K562 (cell line): ENCODE measurements around the gene CDC123.

Experiments used
- ATF2 ChIP-seq: sonication (generic); formaldehyde crosslinking; IDR thresholded peaks from 2 replicates; pipeline ENCODE4 v1.8.1; 2022; ENCODE audit warnings: missing genetic modification reagents
- ATF4 ChIP-seq: fragments of 450-650 bp; formaldehyde crosslinking; IDR thresholded peaks from 2 replicates; pipeline ENCODE4 v1.4.0; 2022; ENCODE audit warnings: mild to moderate bottlenecking, moderate library complexity
- CAMTA2 ChIP-seq: fragments of 250-450 bp; sonication (Bioruptor Pico); conservative IDR thresholded peaks from 2 replicates; pipeline ENCODE4 v1.5.1; 2022
- CTCF ChIP-seq, 3 experiments: IDR thresholded peaks in 2 of 3; conservative IDR thresholded peaks in 1 of 3; 2 replicates each; pipeline ENCODE4 v1.5.1; 2011 to 2012; ENCODE audit warnings: low read length in 3 of 3, mild to moderate bottlenecking in 3 of 3, control low read depth in 2 of 3, improper control_type of control experiment in 1 of 3, inconsistent platforms in 1 of 3, low read depth in 1 of 3, mixed read lengths in 1 of 3, moderate library complexity in 1 of 3; ENCODE audit not compliant: insufficient read depth in 2 of 3
- EP300 ChIP-seq: IDR thresholded peaks from 2 replicates; pipeline ENCODE4 v1.6.1; 2012; ENCODE audit warnings: low read length, improper control_type of control experiment
- ETV5 ChIP-seq: sonication (generic); formaldehyde crosslinking; IDR thresholded peaks from 2 replicates; pipeline ENCODE4 v1.4.0; 2020; ENCODE audit warnings: low read depth, mild to moderate bottlenecking, missing genetic modification reagents
- MBD1 ChIP-seq: fragments of 250-450 bp; sonication (Bioruptor Pico); IDR thresholded peaks from 2 replicates; pipeline ENCODE4 v1.8.0; 2022; ENCODE audit warnings: inconsistent platforms
- MTF1 ChIP-seq: fragments of 250-450 bp; sonication (Bioruptor Pico); IDR thresholded peaks from 2 replicates; pipeline ENCODE4 v1.9.0; 2021; ENCODE audit warnings: moderate library complexity, mild to moderate bottlenecking, inconsistent platforms, borderline replicate concordance
- POLR2A ChIP-seq: fragments of 450-650 bp; conservative IDR thresholded peaks from 2 replicates; pipeline ENCODE4 v1.6.1; 2016
- TAF1 ChIP-seq: IDR thresholded peaks from 2 replicates; pipeline ENCODE4 v1.6.1; 2011; ENCODE audit warnings: mild to moderate bottlenecking, low read length, moderate library complexity; ENCODE audit not compliant: insufficient read depth, control insufficient read depth, severe bottlenecking; ENCODE audit errors: extremely low read depth
- THAP7 ChIP-seq: fragments of 250-450 bp; sonication (Bioruptor Pico); IDR thresholded peaks from 2 replicates; pipeline ENCODE4 v1.5.0; 2021
- ZNF239 ChIP-seq: fragments of 250-450 bp; sonication (Bioruptor Pico); IDR thresholded peaks from 2 replicates; pipeline ENCODE4 v1.4.0; 2020; ENCODE audit warnings: mild to moderate bottlenecking

GRCh38 chr10:12202226-12202625, 6.2 kb downstream of the CDC123 start:
- TF ChIP-seq ETV5 (CRISPR knock-in tag) (no peak), TAF1 (no peak), THAP7 (CRISPR knock-in tag) (no peak), ATF2 (CRISPR knock-in tag) (no peak), CTCF (IDR thresholded peaks at IDR 0.05 in 2 of 3, conservative IDR thresholded peaks at IDR 0.05 in 1 of 3; ENCODE audit: insufficient read depth in 2 of 3, low read depth in 1 of 3, low read length in 3 of 3) (no peak), EP300 (no peak), MTF1 (CRISPR knock-in tag) (no peak), CAMTA2 (no peak), POLR2A (no peak), MBD1 (CRISPR knock-in tag) (no peak), ZNF239 (CRISPR knock-in tag) (no peak), ATF4 (CRISPR knock-in tag) (no peak)
